GM13976 (cell line): ENCODE results near the gene PLK5.

Experiments
- DNase-seq: peaks from one replicate; pipeline ENCODE4 v3.0.0; 2012; ENCODE audit warnings: low spot score
- CTCF ChIP-seq: IDR thresholded peaks from 2 replicates; pipeline ENCODE4 v1.5.1; 2012; ENCODE audit warnings: borderline replicate concordance, mild to moderate bottlenecking; ENCODE audit not compliant: insufficient read depth; ENCODE audit errors: extremely low read depth, missing control alignments, control extremely low read depth
- in situ Hi-C: fragments of 300-500 bp; cut with MboI; formaldehyde crosslinking; loops from one replicate; pipeline ENCODE4 v1.12.0; 2022; ENCODE audit warnings: low sequenced_read_pairs, mixed read lengths, inconsistent platforms; ENCODE audit not compliant: unreplicated experiment

The PLK5 gene

DNA sequence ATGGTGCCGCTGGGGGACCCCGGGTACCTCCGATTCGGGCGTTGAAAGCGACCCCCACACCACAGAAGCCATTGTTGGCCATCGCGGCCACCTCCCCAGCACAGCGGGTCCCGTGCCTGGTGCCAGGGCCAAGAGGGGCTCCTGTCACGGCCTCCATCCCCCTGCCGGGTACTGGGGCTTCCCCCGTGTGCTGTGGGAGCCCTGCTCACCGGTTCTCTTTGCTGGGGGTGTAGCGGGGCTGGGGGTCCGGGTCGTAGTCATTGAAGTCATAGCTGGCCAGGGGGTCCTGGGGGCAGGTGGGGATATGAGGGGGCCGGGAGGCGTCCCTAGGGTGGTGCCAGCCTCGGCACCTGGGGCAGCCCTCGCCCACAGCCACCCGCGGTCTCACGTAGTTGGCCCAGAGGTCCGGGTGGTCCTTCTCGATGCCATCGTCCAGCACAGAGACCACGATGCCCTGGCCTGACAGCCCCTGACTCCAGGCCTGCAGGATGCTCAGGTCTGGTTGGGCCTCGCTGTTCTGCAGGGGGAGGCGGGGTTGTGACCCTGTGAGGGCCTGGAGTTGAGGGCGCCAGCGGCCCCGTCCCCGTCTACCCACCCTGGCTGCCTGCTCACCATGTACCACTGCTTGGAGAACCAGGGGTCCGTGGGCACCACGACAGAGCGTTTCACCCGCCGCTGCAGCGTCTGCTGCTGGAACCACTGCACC is 36.1 kb upstream of the PLK5 start:
- TF ChIP-seq CTCF = no peak

DNA sequence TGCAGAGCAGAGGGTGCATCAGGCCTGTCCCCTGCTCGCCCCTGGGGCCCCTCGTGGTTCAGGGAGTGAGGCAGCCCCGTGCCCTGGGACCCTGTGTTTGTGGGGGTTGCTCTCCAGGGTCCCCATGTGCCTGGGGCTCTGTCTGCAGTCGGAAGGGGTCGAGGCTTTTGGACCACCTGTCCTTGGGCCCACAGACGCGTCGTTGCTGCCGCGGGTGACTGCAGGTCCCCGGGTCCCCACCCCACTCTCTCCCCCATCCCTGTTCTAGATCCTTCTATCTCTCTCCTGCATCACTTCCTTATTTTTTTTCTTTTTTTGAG is 35.6 kb upstream of the PLK5 start:
- in situ Hi-C loops = no loop called here
- TF ChIP-seq CTCF = no peak
- no peak for DNase-seq

More for the DNA sequence above, 36.1 kb upstream of the PLK5 start:
- no peak for DNase-seq
- in situ Hi-C loops = no loop called here

DNA sequence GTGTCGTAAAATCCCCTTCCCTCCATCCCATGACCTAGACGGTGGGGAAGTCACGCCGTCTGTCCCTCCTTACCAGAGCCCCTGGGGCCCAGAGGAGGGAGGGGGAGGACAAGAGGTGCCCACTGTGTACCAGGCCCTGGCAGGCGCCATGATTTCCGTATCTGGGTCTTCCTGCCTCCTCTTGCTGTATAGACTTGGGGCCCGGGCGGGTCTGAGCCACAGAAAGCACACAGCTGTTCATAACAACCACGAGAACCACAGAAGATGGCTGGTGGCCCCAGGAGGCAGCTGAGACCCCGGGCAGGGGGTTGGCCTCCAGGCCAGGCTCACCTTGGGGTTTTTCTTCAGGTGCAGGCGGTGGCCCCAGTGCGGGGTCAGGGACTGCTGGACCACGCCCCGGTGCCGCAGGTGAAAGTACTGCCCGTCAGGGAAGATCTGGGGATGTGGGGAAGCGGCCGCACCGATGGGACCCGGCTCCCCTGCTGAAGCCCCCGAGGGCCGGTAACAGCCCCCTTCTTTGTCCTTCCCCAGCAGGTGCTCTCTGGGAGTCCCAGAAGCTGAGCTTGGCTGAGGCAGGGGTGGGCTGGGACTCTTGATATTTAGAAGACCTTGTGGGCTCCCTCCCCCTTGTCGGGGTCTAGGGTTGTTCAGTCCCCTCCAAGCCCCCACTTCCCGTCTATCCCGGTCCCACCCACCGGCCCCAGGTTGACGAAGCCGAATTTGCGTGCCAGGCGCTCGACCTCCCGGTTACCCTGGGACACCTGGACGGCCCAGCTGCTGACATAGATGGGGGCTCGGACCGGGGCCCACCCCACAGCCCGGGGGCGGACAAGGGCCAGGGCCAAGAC is 34.2 kb upstream of the PLK5 start:
- TF ChIP-seq CTCF = no peak
- no peak for DNase-seq

DNA sequence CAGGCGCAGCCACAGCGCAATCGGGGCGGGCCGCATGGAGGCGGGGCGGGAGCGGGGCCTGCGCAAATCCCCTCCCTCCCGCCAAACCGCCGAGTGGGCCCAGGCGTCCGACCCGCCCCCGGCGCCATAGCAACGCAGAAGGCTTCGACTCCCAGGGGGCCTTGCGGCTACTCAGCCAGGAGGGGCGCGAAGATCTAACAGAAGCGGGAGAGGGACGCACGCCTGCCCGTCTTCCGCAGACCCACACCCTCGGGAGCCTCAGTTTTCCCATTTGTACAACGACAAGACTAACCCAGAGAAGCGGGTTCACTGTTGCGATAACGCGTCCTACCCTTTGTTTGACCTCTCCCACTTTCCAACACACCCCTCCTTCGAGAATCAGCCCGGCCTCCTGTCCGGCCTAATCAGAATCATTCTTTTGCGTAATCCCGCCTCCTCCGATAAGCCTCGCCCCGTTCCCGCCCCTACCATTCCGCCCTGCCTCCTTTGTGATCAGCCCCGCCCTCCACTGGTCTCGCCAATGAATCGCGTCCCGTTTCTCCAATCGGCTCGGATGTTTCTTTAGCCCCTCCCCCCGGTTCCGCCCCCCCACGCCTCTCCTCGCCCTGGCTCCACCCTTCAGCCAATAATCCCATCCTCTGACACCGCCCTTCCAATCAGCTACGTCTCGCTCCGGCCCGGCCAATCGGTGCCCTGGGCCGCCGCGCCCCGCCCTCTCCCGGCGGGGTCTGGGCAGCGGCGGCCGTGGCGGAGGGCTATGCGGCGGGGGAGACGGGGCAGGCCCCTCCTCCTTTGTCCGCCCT is 33.4 kb upstream of the PLK5 start, which contains the start of gene PCSK4:
Gene PCSK4 (minus strand): TSS at position 40 of the 803 bp plus-strand sequence. CDS start 4 bp downstream, at position 36.
- TF ChIP-seq CTCF = no peak
- DNase-seq = peak; percentile 98
- in situ Hi-C loops = no loop called here

More for the DNA sequence above, 34.2 kb upstream of the PLK5 start:
- in situ Hi-C loops = no loop called here

- TF ChIP-seq CTCF = no peak
- in situ Hi-C loops = no loop called here
- DNase-seq = no peak
These were observed 32.6 kb upstream of the PLK5 start, which contains the start of gene REEP6 for GRCh38 chr19:1491114-1491848. TSS of gene REEP6 (plus strand) at chr19:1491181. CDS start at chr19:1491270, 89 bp downstream.

GRCh38 chr19:1491849-1492170 is 32.1 kb upstream of the PLK5 start:
- DNase-seq = no peak
- no peak for TF ChIP-seq CTCF
- in situ Hi-C loops = no loop called here
